Measurements from ENCODE around the gene S1PR2. TPM values are rescaled to one million over a fixed set of nuclear protein-coding genes. Genes with fewer than 3 reads are reported as not detected.

S1PR2 gene
- total and polyA plus RNA-seq, 2 donors from 2014 or later: 1.5 to 6.3 TPM

GRCh38 chr19:10173527-10173926, 57.6 kb downstream of the S1PR2 start:
- FAIRE-seq (no peak), DNase-seq (no peak)
- no peak overlapping the region for H3K4me3 ChIP-seq (ENCODE audit: low read length in 3 of 3)
- peaks cover 2 to 13% (median 3%) of the 10 kb centered on the region in 3 donors for H3K36me3 ChIP-seq (ENCODE audit: control insufficient read depth in 2 of 3, insufficient read depth in 3 of 3, low read length in 3 of 3)
- TF ChIP-seq CTCF (IDR thresholded peaks at IDR 0.05; ENCODE audit: borderline replicate concordance, extremely low read depth, insufficient read depth): no peak
- intact Hi-C loops (cut with DNase I): no loop called here
- H3K9ac ChIP-seq (ENCODE audit: low read length in 3 of 3): no peak overlapping the region
- no peaks in the 10 kb centered on the region for H3K27me3 ChIP-seq (ENCODE audit: control insufficient read depth, insufficient read depth, low read length)
- H3K9me3 ChIP-seq (ENCODE audit: control insufficient read depth in 2 of 3, insufficient read depth in 1 of 3, low read length in 3 of 3): no peaks in the 10 kb centered on the region
- H3K27ac ChIP-seq (ENCODE audit: low read depth in 2 of 2, low read length in 2 of 2): no peak overlapping the region
- H3K4me1 ChIP-seq (ENCODE audit: control insufficient read depth in 2 of 3, insufficient read depth in 2 of 3, low read depth in 1 of 3, low read length in 3 of 3): no peaks in the 10 kb centered on the region

Small RNAs within 50 kb of the gene (microRNA-seq; reads per million reads assigned to microRNA genes)
- not detected for gene MIR4322

Other genes starting within 250 kb of the S1PR2 start
- gene COL5A3, start 220.8 kb downstream of the S1PR2 start, total RNA-seq: 5.1 TPM
- 0.97 TPM for gene COL5A3, start 220.8 kb downstream of the S1PR2 start, polyA plus RNA-seq (ENCODE audit: insufficient read depth, low read depth, low replicate concordance)
- not detected for gene RDH8, start 217.8 kb downstream of the S1PR2 start, total RNA-seq
- not detected for gene RDH8, start 217.8 kb downstream of the S1PR2 start, polyA plus RNA-seq (ENCODE audit: insufficient read depth, low read depth, low replicate concordance)
- gene SHFL, start 145.0 kb downstream of the S1PR2 start, total RNA-seq: 42.5 TPM
- gene SHFL, start 145.0 kb downstream of the S1PR2 start, polyA plus RNA-seq (ENCODE audit: insufficient read depth, low read depth, low replicate concordance): 36.4 TPM
- 0.35 TPM for gene ANGPTL6, start 128.7 kb downstream of the S1PR2 start, total RNA-seq
- 0.37 TPM for gene ANGPTL6, start 128.7 kb downstream of the S1PR2 start, polyA plus RNA-seq (ENCODE audit: insufficient read depth, low read depth, low replicate concordance)
- gene PPAN, start 125.0 kb downstream of the S1PR2 start, total RNA-seq: 43.2 TPM
- 25.2 TPM for gene PPAN, start 125.0 kb downstream of the S1PR2 start, polyA plus RNA-seq (ENCODE audit: insufficient read depth, low read depth, low replicate concordance)
- 17.3 TPM for gene P2RY11, start 119.6 kb downstream of the S1PR2 start, total RNA-seq
- 3.7 TPM for gene P2RY11, start 119.6 kb downstream of the S1PR2 start, polyA plus RNA-seq (ENCODE audit: insufficient read depth, low read depth, low replicate concordance)
- 172 TPM for gene EIF3G, start 111.4 kb downstream of the S1PR2 start, total RNA-seq
- 212 TPM for gene EIF3G, start 111.4 kb downstream of the S1PR2 start, polyA plus RNA-seq (ENCODE audit: insufficient read depth, low read depth, low replicate concordance)
- 64.6 TPM for gene DNMT1, start 36.4 kb downstream of the S1PR2 start, total RNA-seq
- 15.3 TPM for gene DNMT1, start 36.4 kb downstream of the S1PR2 start, polyA plus RNA-seq (ENCODE audit: insufficient read depth, low read depth, low replicate concordance)
- 44.8 TPM for gene MRPL4, start 20.9 kb upstream of the S1PR2 start, total RNA-seq
- 102 TPM for gene MRPL4, start 20.9 kb upstream of the S1PR2 start, polyA plus RNA-seq (ENCODE audit: insufficient read depth, low read depth, low replicate concordance)
- 50.3 TPM for gene ICAM1, start 39.8 kb upstream of the S1PR2 start, total RNA-seq
- 16.3 TPM for gene ICAM1, start 39.8 kb upstream of the S1PR2 start, polyA plus RNA-seq (ENCODE audit: insufficient read depth, low read depth, low replicate concordance)
- 0.85 TPM for gene ICAM4, start 55.6 kb upstream of the S1PR2 start, total RNA-seq
- gene ICAM4, start 55.6 kb upstream of the S1PR2 start, polyA plus RNA-seq (ENCODE audit: insufficient read depth, low read depth, low replicate concordance): 1.1 TPM
- gene ICAM5, start 58.6 kb upstream of the S1PR2 start, total RNA-seq: 2.9 TPM
- gene ICAM5, start 58.6 kb upstream of the S1PR2 start, polyA plus RNA-seq (ENCODE audit: insufficient read depth, low read depth, low replicate concordance): 0.34 TPM
- 4.6 TPM for gene ZGLP1, start 78.5 kb upstream of the S1PR2 start, total RNA-seq
- gene ZGLP1, start 78.5 kb upstream of the S1PR2 start, polyA plus RNA-seq (ENCODE audit: insufficient read depth, low read depth, low replicate concordance): 5.5 TPM
- gene FDX2, start 84.7 kb upstream of the S1PR2 start, total RNA-seq: 20.1 TPM
- 88.4 TPM for gene FDX2, start 84.7 kb upstream of the S1PR2 start, polyA plus RNA-seq (ENCODE audit: insufficient read depth, low read depth, low replicate concordance)
- 38.4 TPM for gene RAVER1, start 102.2 kb upstream of the S1PR2 start, total RNA-seq
- 9.1 TPM for gene RAVER1, start 102.2 kb upstream of the S1PR2 start, polyA plus RNA-seq (ENCODE audit: insufficient read depth, low read depth, low replicate concordance)
- 17.4 TPM for gene ICAM3, start 108.3 kb upstream of the S1PR2 start, total RNA-seq
- gene ICAM3, start 108.3 kb upstream of the S1PR2 start, polyA plus RNA-seq (ENCODE audit: insufficient read depth, low read depth, low replicate concordance): 21.8 TPM
- 127 TPM for gene TYK2, start 149.2 kb upstream of the S1PR2 start, total RNA-seq
- 131 TPM for gene TYK2, start 149.2 kb upstream of the S1PR2 start, polyA plus RNA-seq (ENCODE audit: insufficient read depth, low read depth, low replicate concordance)
- 139 TPM for gene CDC37, start 172.2 kb upstream of the S1PR2 start, total RNA-seq
- 149 TPM for gene CDC37, start 172.2 kb upstream of the S1PR2 start, polyA plus RNA-seq (ENCODE audit: insufficient read depth, low read depth, low replicate concordance)
- 17.5 TPM for gene PDE4A, start 189.2 kb upstream of the S1PR2 start, total RNA-seq
- gene PDE4A, start 189.2 kb upstream of the S1PR2 start, polyA plus RNA-seq (ENCODE audit: insufficient read depth, low read depth, low replicate concordance): 4.5 TPM

All from kidney (tissue), 14 donors.